DOHH2 (cell line): ENCODE results near the gene STX17.

Experiments used
- H3F3A ChIP-seq: fragments of 200-600 bp; sonication (generic), shearing (Covaris generic); 2 replicates; pipeline ENCODE4 v1.6.0; 2016; ENCODE audit warnings: antibody characterized with exemption, mild to moderate bottlenecking; ENCODE audit not compliant: control insufficient read depth, insufficient read depth
- H3K27ac ChIP-seq: fragments of 200-600 bp; sonication (generic); 2 replicates; pipeline ENCODE4 v1.5.1; 2014; ENCODE audit warnings: low read depth, mild to moderate bottlenecking, low read length, moderate library complexity
- H3K27me3 ChIP-seq: fragments of 200-600 bp; sonication (generic); 2 replicates; pipeline ENCODE4 v1.6.1; 2014; ENCODE audit warnings: mild to moderate bottlenecking, low read length, mixed read lengths; ENCODE audit not compliant: control insufficient read depth
- H3K36me3 ChIP-seq: fragments of 200-600 bp; sonication (generic); 2 replicates; pipeline ENCODE4 v1.6.1; 2014; ENCODE audit warnings: mild to moderate bottlenecking, low read length, moderate library complexity, mixed read lengths; ENCODE audit not compliant: control insufficient read depth
- H3K4me1 ChIP-seq: fragments of 200-600 bp; sonication (generic); 2 replicates; pipeline ENCODE4 v1.6.1; 2014; ENCODE audit warnings: mild to moderate bottlenecking, low read length, mixed read lengths; ENCODE audit not compliant: control insufficient read depth
- H3K4me2 ChIP-seq: fragments of 200-600 bp; sonication (generic); 2 replicates; pipeline ENCODE4 v1.6.0; 2014; ENCODE audit warnings: mild to moderate bottlenecking, low read length, moderate library complexity
- H3K4me3 ChIP-seq: fragments of 200-600 bp; sonication (generic); 2 replicates; pipeline ENCODE4 v1.5.1; 2014; ENCODE audit warnings: mild to moderate bottlenecking, low read length, mixed read lengths
- H3K79me2 ChIP-seq: fragments of 200-600 bp; sonication (generic); 2 replicates; pipeline ENCODE4 v1.6.1; 2014; ENCODE audit warnings: mild to moderate bottlenecking, low read length, mixed read lengths; ENCODE audit not compliant: control insufficient read depth
- H3K9me2 ChIP-seq: fragments of 200-600 bp; sonication (generic); replicated peaks from 2 replicates; pipeline ENCODE4 v1.6.1; 2014; ENCODE audit warnings: mild to moderate bottlenecking, low read length, mixed read lengths; ENCODE audit not compliant: control insufficient read depth
- H3K9me3 ChIP-seq: fragments of 200-600 bp; sonication (generic); 2 replicates; pipeline ENCODE4 v1.6.1; 2014; ENCODE audit warnings: antibody characterized with exemption, low read length, mixed read lengths; ENCODE audit not compliant: control insufficient read depth, insufficient read depth
- H4K20me1 ChIP-seq: fragments of 200-600 bp; sonication (generic); 2 replicates; pipeline ENCODE4 v1.6.0; 2014; ENCODE audit warnings: low read depth, mild to moderate bottlenecking, antibody characterized with exemption, low read length, moderate library complexity; ENCODE audit not compliant: control insufficient read depth, insufficient read depth
- CTCF ChIP-seq: fragments of 200-600 bp; sonication (generic); IDR thresholded peaks from one replicate; pipeline ENCODE4 v1.5.1; 2014; ENCODE audit warnings: antibody characterized with exemption, mild to moderate bottlenecking, low read depth, low read length; ENCODE audit not compliant: poor library complexity, severe bottlenecking
- EZH2phosphoT487 ChIP-seq: fragments of 200-600 bp; sonication (generic); IDR thresholded peaks from 2 replicates; pipeline ENCODE4 v1.6.1; 2017; ENCODE audit warnings: borderline replicate concordance, mild to moderate bottlenecking, antibody characterized with exemption, low read length, moderate library complexity, mixed read lengths

STX17 gene

GRCh38 chr9:99973455-99973854 lies 67.0 kb downstream of the STX17 start:
- Histone ChIP-seq H3F3A (no peaks in the 10 kb centered on the region), H3K9me2 (no peaks in the 10 kb centered on the region), H3K79me2 (no peaks in the 10 kb centered on the region), H3K27ac (no peak overlapping the region), H3K9me3 (no peaks in the 10 kb centered on the region), H3K27me3 (no peaks in the 10 kb centered on the region), H3K4me1 (no peaks in the 10 kb centered on the region), H3K4me3 (no peak overlapping the region), H4K20me1 (no peaks in the 10 kb centered on the region), H3K36me3 (no peaks in the 10 kb centered on the region), H3K4me2 (no peak overlapping the region)
- no peak for TF ChIP-seq EZH2phosphoT487
- no peak for TF ChIP-seq CTCF

DNA sequence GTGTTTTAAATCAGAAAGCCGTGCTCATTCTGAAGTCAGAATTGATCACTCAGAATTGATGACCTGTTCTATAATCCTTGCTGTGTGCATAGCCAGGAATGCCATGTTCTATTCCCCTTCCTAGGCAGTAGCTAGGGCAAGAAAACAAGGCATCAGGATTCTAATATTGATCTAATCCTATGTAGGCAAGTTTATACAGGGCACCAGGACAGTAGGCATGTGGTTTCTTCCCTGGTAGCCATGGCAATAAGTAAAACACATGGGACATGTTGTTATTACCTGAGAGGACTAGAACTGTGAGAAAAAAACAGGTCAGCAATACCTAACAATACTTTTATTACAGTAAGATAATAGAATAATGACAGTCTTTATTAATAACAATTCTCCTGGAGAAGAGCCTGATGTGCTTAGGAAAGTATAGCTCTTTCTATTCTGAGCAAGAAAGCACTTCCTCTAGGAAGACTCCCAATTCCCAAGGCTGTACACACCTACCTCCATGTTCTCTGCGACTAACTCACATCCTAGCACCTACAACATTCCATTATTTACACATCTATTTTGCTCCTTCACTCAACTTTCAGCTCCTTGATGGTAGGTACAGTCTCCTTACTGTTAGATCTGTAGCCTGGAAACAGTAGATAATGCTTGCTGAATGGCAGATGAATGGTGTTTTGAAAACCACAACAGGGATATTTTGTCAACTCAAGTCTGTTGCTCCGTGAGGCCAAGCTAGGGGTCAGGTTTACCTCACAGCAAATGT lies 70.8 kb downstream of the STX17 start:
- H3K9me2 ChIP-seq = no peaks in the 10 kb centered on the region
- no peak for TF ChIP-seq CTCF
- no peak for TF ChIP-seq EZH2phosphoT487
- peaks cover 10% of the 10 kb centered on the region for H3K36me3 ChIP-seq
- no peaks in the 10 kb centered on the region for H3F3A ChIP-seq
- H3K4me3 ChIP-seq = no peak overlapping the region
- H3K27me3 ChIP-seq = no peaks in the 10 kb centered on the region
- H3K4me1 ChIP-seq = no peaks in the 10 kb centered on the region
- no peak overlapping the region for H3K27ac ChIP-seq
- H3K4me2 ChIP-seq = no peak overlapping the region
- no peaks in the 10 kb centered on the region for H3K9me3 ChIP-seq
- H4K20me1 ChIP-seq = no peaks in the 10 kb centered on the region
- H3K79me2 ChIP-seq = no peaks in the 10 kb centered on the region

DNA sequence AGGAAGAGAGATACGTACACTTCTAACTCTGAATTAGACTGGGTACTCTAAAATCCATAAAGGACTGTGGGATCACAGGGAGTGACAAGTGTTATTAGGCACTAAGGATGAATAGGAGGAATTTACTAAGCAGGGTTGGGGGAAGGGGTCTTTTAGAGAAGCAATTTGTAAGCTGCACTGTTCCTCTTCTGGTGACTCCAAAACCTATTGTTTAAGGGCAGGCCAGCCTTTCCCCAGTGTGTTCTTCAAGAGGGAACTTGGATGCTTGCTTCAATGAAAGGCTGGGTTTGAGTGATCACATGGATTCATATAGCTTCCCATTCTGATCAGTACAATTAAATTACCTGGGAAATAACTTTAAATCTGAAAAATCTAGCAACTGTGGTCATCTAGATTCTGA lies 71.8 kb downstream of the STX17 start:
- H3K9me2 ChIP-seq = no peaks in the 10 kb centered on the region
- H4K20me1 ChIP-seq = no peaks in the 10 kb centered on the region
- no peaks in the 10 kb centered on the region for H3K79me2 ChIP-seq
- no peaks in the 10 kb centered on the region for H3K9me3 ChIP-seq
- no peak overlapping the region for H3K4me2 ChIP-seq
- no peak overlapping the region for H3K4me3 ChIP-seq
- no peaks in the 10 kb centered on the region for H3K27me3 ChIP-seq
- peaks cover 14% of the 10 kb centered on the region for H3K36me3 ChIP-seq
- no peaks in the 10 kb centered on the region for H3F3A ChIP-seq
- no peak for TF ChIP-seq EZH2phosphoT487
- no peak for TF ChIP-seq CTCF
- no peak overlapping the region for H3K27ac ChIP-seq
- H3K4me1 ChIP-seq = no peaks in the 10 kb centered on the region
